Peyer's patch (tissue), 4 donors: ENCODE measurements around the gene TGFA. TPM values are rescaled to one million over a fixed set of nuclear protein-coding genes. Genes with fewer than 3 reads are reported as not detected.

Source experiments
- DNase-seq, 3 donors: peaks; one replicate each; pipeline ENCODE4 v3.0.0-alpha.2; 2017 to 2019
- H3K27ac ChIP-seq, 4 donors: fragments of 200-600 bp; sonication (generic); one replicate each; pipeline ENCODE4 v1.5.1; 2016 to 2019
- H3K27me3 ChIP-seq, 2 donors: fragments of 200-600 bp; sonication (generic); one replicate each; pipeline ENCODE4 v1.5.1; 2019
- H3K36me3 ChIP-seq, 3 donors: fragments of 200-600 bp; sonication (generic); one replicate each; pipeline ENCODE4 v1.5.1; 2016 to 2019
- H3K4me1 ChIP-seq, 4 donors: fragments of 200-600 bp; sonication (generic); one replicate each; pipeline ENCODE4 v1.5.1; 2016 to 2019
- H3K4me3 ChIP-seq, 4 donors: fragments of 200-600 bp; sonication (generic); 1 replicate in 3 of 4; 2 replicates in 1 of 4; pipeline ENCODE4 v1.5.1; 2016 to 2019; ENCODE audit warnings: mild to moderate bottlenecking in 1 of 4
- H3K9me3 ChIP-seq, 4 donors: fragments of 200-600 bp; sonication (generic); one replicate each; pipeline ENCODE4 v1.5.1; 2016 to 2019; ENCODE audit warnings: mild to moderate bottlenecking in 1 of 4
- POLR2A ChIP-seq, 2 donors: fragments of 450-650 bp; IDR thresholded peaks; one replicate each; pipeline ENCODE4 v1.5.1; 2017; ENCODE audit warnings: antibody characterized with exemption in 2 of 2, mild to moderate bottlenecking in 2 of 2, moderate library complexity in 2 of 2
- total RNA-seq, 4 donors: library from RNA; depleted of rRNA; stranded (reverse); fragments of >200 nt; gene quantifications; one replicate each; pipeline ENCODE4 v1.1.0, GENCODE V29; 2016
- TF ChIP-seq, protein P1 (sequence below), 6 experiments: fragments of 450-650 bp in 4 of 6; fragments of 200-600 bp in 2 of 6; sonication (generic) in 1 of 6; IDR thresholded peaks; one replicate each; pipeline ENCODE4 v1.5.1; 2017 to 2019; ENCODE audit warnings: antibody characterized with exemption in 6 of 6, mild to moderate bottlenecking in 3 of 6, moderate library complexity in 1 of 6

The TGFA gene
- total RNA-seq, 4 donors from 2014 or later, result 2.5 to 51.6 (median 37.9) TPM

DNA sequence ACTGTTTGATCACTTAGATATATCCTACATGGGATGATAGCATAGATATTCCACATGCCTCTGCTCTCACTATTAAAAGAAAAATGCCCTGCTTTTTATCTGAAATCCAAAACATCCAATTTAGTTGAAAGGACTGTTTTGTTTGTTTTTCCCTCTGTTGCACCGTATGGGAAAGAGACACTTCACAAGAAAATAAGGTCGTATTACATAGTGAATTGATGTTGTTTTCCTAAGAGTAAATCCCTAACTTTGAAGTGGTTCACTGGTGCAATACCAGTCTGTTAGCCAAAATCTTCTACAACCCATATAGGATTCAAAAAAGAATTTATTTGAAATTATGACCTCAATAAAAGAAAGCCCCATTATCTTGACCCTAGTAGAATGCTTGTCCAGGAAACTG, 18.1 kb downstream of the TGFA start:
- Histone ChIP-seq H3K4me3 (no peak overlapping the region), H3K4me1 (peaks cover 0 to 5% (median 0%) of the 10 kb centered on the region in 4 donors), H3K36me3 (no peaks in the 10 kb centered on the region), H3K9me3 (no peaks in the 10 kb centered on the region), H3K27ac (no peak overlapping the region), H3K27me3 (no peaks in the 10 kb centered on the region)
- DNase-seq, result no peak
- TF ChIP-seq, protein P1, sequence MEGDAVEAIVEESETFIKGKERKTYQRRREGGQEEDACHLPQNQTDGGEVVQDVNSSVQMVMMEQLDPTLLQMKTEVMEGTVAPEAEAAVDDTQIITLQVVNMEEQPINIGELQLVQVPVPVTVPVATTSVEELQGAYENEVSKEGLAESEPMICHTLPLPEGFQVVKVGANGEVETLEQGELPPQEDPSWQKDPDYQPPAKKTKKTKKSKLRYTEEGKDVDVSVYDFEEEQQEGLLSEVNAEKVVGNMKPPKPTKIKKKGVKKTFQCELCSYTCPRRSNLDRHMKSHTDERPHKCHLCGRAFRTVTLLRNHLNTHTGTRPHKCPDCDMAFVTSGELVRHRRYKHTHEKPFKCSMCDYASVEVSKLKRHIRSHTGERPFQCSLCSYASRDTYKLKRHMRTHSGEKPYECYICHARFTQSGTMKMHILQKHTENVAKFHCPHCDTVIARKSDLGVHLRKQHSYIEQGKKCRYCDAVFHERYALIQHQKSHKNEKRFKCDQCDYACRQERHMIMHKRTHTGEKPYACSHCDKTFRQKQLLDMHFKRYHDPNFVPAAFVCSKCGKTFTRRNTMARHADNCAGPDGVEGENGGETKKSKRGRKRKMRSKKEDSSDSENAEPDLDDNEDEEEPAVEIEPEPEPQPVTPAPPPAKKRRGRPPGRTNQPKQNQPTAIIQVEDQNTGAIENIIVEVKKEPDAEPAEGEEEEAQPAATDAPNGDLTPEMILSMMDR (IDR thresholded peaks at IDR 0.05), result no peak
- no peak for TF ChIP-seq POLR2A (IDR thresholded peaks at IDR 0.05)

DNA sequence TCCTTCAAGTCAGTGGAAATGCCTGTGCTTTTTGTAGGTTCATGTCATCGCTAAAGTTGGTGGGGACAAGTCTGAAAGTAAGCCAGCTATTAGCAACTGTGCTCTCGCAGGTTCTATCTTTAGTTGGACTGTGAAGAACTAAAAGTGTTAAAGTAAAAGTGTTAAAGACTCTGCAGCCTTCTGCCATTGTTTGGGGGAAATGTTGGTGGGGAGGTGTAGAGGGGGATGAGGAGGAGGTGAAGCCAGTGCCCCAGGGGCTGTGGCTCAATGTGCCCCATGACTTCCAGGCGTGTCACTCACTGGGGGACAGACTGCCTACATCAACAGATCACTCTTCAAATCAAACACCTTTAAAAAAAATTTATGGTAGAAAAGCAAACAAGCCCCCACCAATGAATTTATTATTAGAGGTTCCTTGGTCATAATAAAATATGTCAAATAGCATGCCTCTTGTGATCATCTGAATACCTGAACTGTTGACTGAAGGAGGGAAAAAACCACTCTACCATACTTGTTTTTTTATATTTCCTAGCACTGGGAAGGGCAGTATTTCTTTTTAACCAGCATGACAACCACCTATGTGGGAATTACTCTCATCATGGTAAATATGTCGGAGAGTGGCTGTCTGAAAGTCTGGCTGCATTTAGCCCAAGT, 19.3 kb downstream of the TGFA start:
- no peak overlapping the region for H3K27ac ChIP-seq
- TF ChIP-seq, protein P1 (IDR thresholded peaks at IDR 0.05), result no peak
- no peak for TF ChIP-seq POLR2A (IDR thresholded peaks at IDR 0.05)
- H3K4me3 ChIP-seq, result no peak overlapping the region
- no peaks in the 10 kb centered on the region for H3K27me3 ChIP-seq
- no peaks in the 10 kb centered on the region for H3K9me3 ChIP-seq
- no peaks in the 10 kb centered on the region for H3K36me3 ChIP-seq
- no peak for DNase-seq
- H3K4me1 ChIP-seq, result peaks cover 0 to 11% (median 0%) of the 10 kb centered on the region in 4 donors

GRCh38 chr2:70532244-70532935, 21.2 kb downstream of the TGFA start:
- no peak overlapping the region for H3K4me3 ChIP-seq
- no peaks in the 10 kb centered on the region for H3K36me3 ChIP-seq
- no peaks in the 10 kb centered on the region for H3K9me3 ChIP-seq
- H3K27ac ChIP-seq, result no peak overlapping the region
- H3K27me3 ChIP-seq, result no peaks in the 10 kb centered on the region
- DNase-seq, result no peak
- TF ChIP-seq, protein P1 (IDR thresholded peaks at IDR 0.05), result no peak
- no peak for TF ChIP-seq POLR2A (IDR thresholded peaks at IDR 0.05)
- peaks cover 0 to 16% (median 2%) of the 10 kb centered on the region in 4 donors for H3K4me1 ChIP-seq

- no peak overlapping the region for H3K27ac ChIP-seq
- H3K36me3 ChIP-seq, result no peaks in the 10 kb centered on the region
- no peak for DNase-seq
- H3K9me3 ChIP-seq, result no peaks in the 10 kb centered on the region
- H3K4me1 ChIP-seq, result peaks cover 0 to 16% (median 2%) of the 10 kb centered on the region in 4 donors
- H3K27me3 ChIP-seq, result no peaks in the 10 kb centered on the region
- TF ChIP-seq, protein P1 (IDR thresholded peaks at IDR 0.05), result no peak
- no peak for TF ChIP-seq POLR2A (IDR thresholded peaks at IDR 0.05)
- H3K4me3 ChIP-seq, result no peak overlapping the region
Measured at GRCh38 chr2:70531419-70532086, 22.1 kb downstream of the TGFA start.

GRCh38 chr2:70529610-70530009, 24.0 kb downstream of the TGFA start:
- Histone ChIP-seq H3K27me3 (no peaks in the 10 kb centered on the region), H3K36me3 (no peaks in the 10 kb centered on the region), H3K27ac (peak overlapping the region in 1 of 4 donors; percentile 19), H3K9me3 (no peaks in the 10 kb centered on the region), H3K4me3 (no peak overlapping the region), H3K4me1 (peaks cover 0 to 28% (median 4%) of the 10 kb centered on the region in 4 donors)
- TF ChIP-seq, protein P1 (IDR thresholded peaks at IDR 0.05), result no peak
- TF ChIP-seq POLR2A (IDR thresholded peaks at IDR 0.05), result no peak
- no peak for DNase-seq
